WTC11 (cell line): ENCODE measurements around the gene CCNL1. TPM values are rescaled to one million over a fixed set of nuclear protein-coding genes. Genes with fewer than 3 reads are reported as not detected.

ENCODE experiments used
- ATAC-seq: fragments of 200-7000 bp; cut with Tn5 transposase; 2 replicates; pipeline ENCODE4 v1.10.0; 2021; ENCODE audit warnings: mild to moderate bottlenecking, moderate library complexity
- CTCF ChIA-PET: fragments of 300-600 bp; sonication (Branson Sonifier 250); formaldehyde crosslinking; loops from one replicate; lab custom pipeline; 2021; ENCODE audit warnings: antibody characterized with exemption; lab: Charles Lee
- POLR2A ChIA-PET: fragments of 350-600 bp; sonication (Branson Sonifier 250); formaldehyde crosslinking; loops from one replicate; lab custom pipeline; 2021; ENCODE audit warnings: antibody characterized with exemption; lab: Charles Lee
- DNase-seq: peaks from one replicate; pipeline ENCODE4 v3.0.0; 2021; ENCODE audit warnings: low spot score
- H3K27ac Mint-ChIP-seq: 2 replicates; pipeline ENCODE4 v1.8.0; 2021; ENCODE audit warnings: mixed read lengths
- H3K27me3 Mint-ChIP-seq: 2 replicates; pipeline ENCODE4 v1.8.0; 2021; ENCODE audit warnings: low read depth, mild to moderate bottlenecking, moderate library complexity, mixed read lengths
- H3K36me3 Mint-ChIP-seq: 2 replicates; pipeline ENCODE4 v1.8.0; 2021; ENCODE audit warnings: mixed read lengths
- H3K4me1 Mint-ChIP-seq: 2 replicates; pipeline ENCODE4 v1.8.0; 2022; ENCODE audit warnings: mixed read lengths
- H3K4me3 Mint-ChIP-seq: 2 replicates; pipeline ENCODE4 v1.8.0; 2021; ENCODE audit warnings: mild to moderate bottlenecking, moderate library complexity, mixed read lengths
- H3K9me3 Mint-ChIP-seq: 2 replicates; pipeline ENCODE4 v1.8.0; 2021; ENCODE audit warnings: mixed read lengths
- EMX1 ChIP-seq: fragments of 250-450 bp; sonication (Bioruptor Pico); IDR thresholded peaks from 2 replicates; pipeline ENCODE4 v1.8.0; 2021; ENCODE audit warnings: mild to moderate bottlenecking
- FOXP4 ChIP-seq: sonication (generic); formaldehyde crosslinking; IDR thresholded peaks from 2 replicates; pipeline ENCODE4 v1.8.0; 2022; ENCODE audit warnings: mild to moderate bottlenecking, missing genetic modification reagents
- HMGXB4 ChIP-seq: sonication (generic); formaldehyde crosslinking; IDR thresholded peaks from 2 replicates; pipeline ENCODE4 v1.8.1; 2023; ENCODE audit warnings: mild to moderate bottlenecking, moderate library complexity, missing genetic modification reagents
- JAZF1 ChIP-seq: fragments of 250-450 bp; sonication (Bioruptor Pico); IDR thresholded peaks from 2 replicates; pipeline ENCODE4 v1.9.0; 2021; ENCODE audit warnings: moderate library complexity, mild to moderate bottlenecking, inconsistent platforms
- JUN ChIP-seq: sonication (generic); formaldehyde crosslinking; IDR thresholded peaks from 2 replicates; pipeline ENCODE4 v1.8.0; 2023; ENCODE audit warnings: mild to moderate bottlenecking, missing genetic modification reagents
- PREB ChIP-seq: sonication (generic); formaldehyde crosslinking; IDR thresholded peaks from 2 replicates; pipeline ENCODE4 v1.8.1; 2022; ENCODE audit warnings: mild to moderate bottlenecking, missing genetic modification reagents, moderate library complexity, borderline replicate concordance
- PRRX2 ChIP-seq: fragments of 250-450 bp; sonication (Bioruptor Pico); IDR thresholded peaks from 2 replicates; pipeline ENCODE4 v1.8.0; 2021; ENCODE audit warnings: mild to moderate bottlenecking
- RELA ChIP-seq: sonication (generic); formaldehyde crosslinking; IDR thresholded peaks from 2 replicates; pipeline ENCODE4 v1.8.1; 2022; ENCODE audit warnings: missing genetic modification reagents, mild to moderate bottlenecking, borderline replicate concordance
- SMAD4 ChIP-seq: sonication (generic); formaldehyde crosslinking; IDR thresholded peaks from 2 replicates; pipeline ENCODE4 v1.8.0; 2022; ENCODE audit warnings: mild to moderate bottlenecking, missing genetic modification reagents
- SP1 ChIP-seq: sonication (generic); formaldehyde crosslinking; conservative IDR thresholded peaks from 2 replicates; pipeline ENCODE4 v1.8.1; 2022; ENCODE audit warnings: missing genetic modification reagents
- TCF7 ChIP-seq: sonication (generic); formaldehyde crosslinking; IDR thresholded peaks from 2 replicates; pipeline ENCODE4 v1.8.0; 2022; ENCODE audit warnings: mild to moderate bottlenecking, low read depth, missing genetic modification reagents, moderate library complexity
- TP53 ChIP-seq: sonication (generic); formaldehyde crosslinking; IDR thresholded peaks from 2 replicates; pipeline ENCODE4 v1.8.1; 2023; ENCODE audit warnings: mild to moderate bottlenecking, missing genetic modification reagents
- ZBTB21 ChIP-seq: sonication (generic); formaldehyde crosslinking; IDR thresholded peaks from 2 replicates; pipeline ENCODE4 v1.8.1; 2023; ENCODE audit warnings: mild to moderate bottlenecking, missing genetic modification reagents, borderline replicate concordance
- ZNF219 ChIP-seq: sonication (generic); formaldehyde crosslinking; IDR thresholded peaks from 2 replicates; pipeline ENCODE4 v1.8.0; 2023; ENCODE audit warnings: missing genetic modification reagents, mild to moderate bottlenecking, borderline replicate concordance
- ZNF317 ChIP-seq: sonication (generic); formaldehyde crosslinking; IDR thresholded peaks from 2 replicates; pipeline ENCODE4 v1.8.1; 2023; ENCODE audit warnings: low read depth, mild to moderate bottlenecking, moderate library complexity, missing genetic modification reagents, borderline replicate concordance
- ZNF512 ChIP-seq: sonication (generic); formaldehyde crosslinking; IDR thresholded peaks from 2 replicates; pipeline ENCODE4 v1.8.1; 2022; ENCODE audit warnings: missing genetic modification reagents, borderline replicate concordance
- total RNA-seq: library from RNA; stranded (reverse); gene quantifications from 3 replicates; pipeline ENCODE4 v1.2.3, GENCODE V29; 2021
- TF ChIP-seq, protein P1 (sequence below): sonication (generic); formaldehyde crosslinking; IDR thresholded peaks from 2 replicates; pipeline ENCODE4 v1.8.0; 2023; ENCODE audit warnings: missing genetic modification reagents, mild to moderate bottlenecking, borderline replicate concordance

The CCNL1 gene
- total RNA-seq, 1 experiment from 2014 or later = 79.6 TPM

GRCh38 chr3:157123621-157124020 lies 36.3 kb downstream of the CCNL1 start:
- H3K36me3 Mint-ChIP-seq = no peaks in the 10 kb centered on the region
- no peaks in the 10 kb centered on the region for H3K9me3 Mint-ChIP-seq
- no peaks in the 10 kb centered on the region; the same call in 1 of the 2 replicates for H3K27me3 Mint-ChIP-seq
- CTCF ChIA-PET = interaction anchor here (0.6 kb wide), 1 partner anchor 110 kb away, joined by 6 read pairs; no protein-coding TSS in a partner anchor
- peaks cover 1% of the 10 kb centered on the region for H3K4me1 Mint-ChIP-seq
- POLR2A ChIA-PET = no interaction called here
- no peak for ATAC-seq
- no peak overlapping the region for H3K4me3 Mint-ChIP-seq
- H3K27ac Mint-ChIP-seq = no peak overlapping the region
- TF ChIP-seq EMX1 (CRISPR knock-in tag) = no peak
- TF ChIP-seq, protein P1, sequence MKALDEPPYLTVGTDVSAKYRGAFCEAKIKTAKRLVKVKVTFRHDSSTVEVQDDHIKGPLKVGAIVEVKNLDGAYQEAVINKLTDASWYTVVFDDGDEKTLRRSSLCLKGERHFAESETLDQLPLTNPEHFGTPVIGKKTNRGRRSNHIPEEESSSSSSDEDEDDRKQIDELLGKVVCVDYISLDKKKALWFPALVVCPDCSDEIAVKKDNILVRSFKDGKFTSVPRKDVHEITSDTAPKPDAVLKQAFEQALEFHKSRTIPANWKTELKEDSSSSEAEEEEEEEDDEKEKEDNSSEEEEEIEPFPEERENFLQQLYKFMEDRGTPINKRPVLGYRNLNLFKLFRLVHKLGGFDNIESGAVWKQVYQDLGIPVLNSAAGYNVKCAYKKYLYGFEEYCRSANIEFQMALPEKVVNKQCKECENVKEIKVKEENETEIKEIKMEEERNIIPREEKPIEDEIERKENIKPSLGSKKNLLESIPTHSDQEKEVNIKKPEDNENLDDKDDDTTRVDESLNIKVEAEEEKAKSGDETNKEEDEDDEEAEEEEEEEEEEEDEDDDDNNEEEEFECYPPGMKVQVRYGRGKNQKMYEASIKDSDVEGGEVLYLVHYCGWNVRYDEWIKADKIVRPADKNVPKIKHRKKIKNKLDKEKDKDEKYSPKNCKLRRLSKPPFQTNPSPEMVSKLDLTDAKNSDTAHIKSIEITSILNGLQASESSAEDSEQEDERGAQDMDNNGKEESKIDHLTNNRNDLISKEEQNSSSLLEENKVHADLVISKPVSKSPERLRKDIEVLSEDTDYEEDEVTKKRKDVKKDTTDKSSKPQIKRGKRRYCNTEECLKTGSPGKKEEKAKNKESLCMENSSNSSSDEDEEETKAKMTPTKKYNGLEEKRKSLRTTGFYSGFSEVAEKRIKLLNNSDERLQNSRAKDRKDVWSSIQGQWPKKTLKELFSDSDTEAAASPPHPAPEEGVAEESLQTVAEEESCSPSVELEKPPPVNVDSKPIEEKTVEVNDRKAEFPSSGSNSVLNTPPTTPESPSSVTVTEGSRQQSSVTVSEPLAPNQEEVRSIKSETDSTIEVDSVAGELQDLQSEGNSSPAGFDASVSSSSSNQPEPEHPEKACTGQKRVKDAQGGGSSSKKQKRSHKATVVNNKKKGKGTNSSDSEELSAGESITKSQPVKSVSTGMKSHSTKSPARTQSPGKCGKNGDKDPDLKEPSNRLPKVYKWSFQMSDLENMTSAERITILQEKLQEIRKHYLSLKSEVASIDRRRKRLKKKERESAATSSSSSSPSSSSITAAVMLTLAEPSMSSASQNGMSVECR (CRISPR knock-in tag) = no peak
- TF ChIP-seq ZNF512 (CRISPR knock-in tag) = no peak
- TF ChIP-seq JAZF1 (CRISPR knock-in tag) = no peak
- TF ChIP-seq PREB (CRISPR knock-in tag) = no peak
- no peak for TF ChIP-seq HMGXB4 (CRISPR knock-in tag)
- no peak for TF ChIP-seq FOXP4 (CRISPR knock-in tag)
- TF ChIP-seq ZNF317 (CRISPR knock-in tag) = no peak
- no peak for TF ChIP-seq PRRX2 (CRISPR knock-in tag)
- DNase-seq = no peak

DNA sequence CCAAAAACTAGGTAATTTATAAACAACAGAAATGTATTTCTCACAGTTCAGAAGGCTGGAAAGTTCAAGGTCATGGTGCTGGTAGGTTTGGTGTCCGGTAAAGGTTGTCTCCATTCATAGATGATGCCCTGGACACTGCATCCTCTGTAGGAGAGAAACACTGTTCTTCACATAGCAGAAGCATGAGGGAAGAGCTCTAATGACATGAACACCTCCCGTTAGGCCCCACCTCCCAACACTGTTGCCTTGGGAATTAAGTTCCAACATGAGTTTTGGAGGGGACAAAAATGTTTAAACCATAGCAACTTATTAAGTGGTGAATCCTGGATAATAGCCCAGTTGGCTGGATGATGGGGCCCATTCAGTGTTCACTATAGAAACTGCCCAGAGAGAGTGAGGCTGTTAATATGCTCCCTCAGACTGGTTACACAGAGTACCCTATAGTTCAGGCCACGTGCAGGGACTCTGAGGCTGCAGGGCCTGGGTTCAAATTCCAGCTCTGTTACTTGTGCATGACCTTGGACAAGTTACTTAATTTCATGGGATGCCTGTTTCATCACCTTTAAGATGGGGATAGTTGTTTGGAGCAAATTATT lies 37.0 kb downstream of the CCNL1 start:
- H3K9me3 Mint-ChIP-seq = no peaks in the 10 kb centered on the region
- ChIA-PET CTCF (no interaction called here), POLR2A (no interaction called here)
- H3K4me1 Mint-ChIP-seq = no peaks in the 10 kb centered on the region
- H3K27me3 Mint-ChIP-seq = no peaks in the 10 kb centered on the region
- ATAC-seq (no peak), DNase-seq (no peak)
- H3K27ac Mint-ChIP-seq = no peak overlapping the region
- no peaks in the 10 kb centered on the region for H3K36me3 Mint-ChIP-seq
- TF ChIP-seq SP1 (CRISPR knock-in tag) = no peak
- no peak for TF ChIP-seq ZNF219 (CRISPR knock-in tag)
- no peak for TF ChIP-seq TCF7 (CRISPR knock-in tag)
- TF ChIP-seq EMX1 (CRISPR knock-in tag) = no peak
- TF ChIP-seq ZBTB21 (CRISPR knock-in tag) = no peak
- no peak for TF ChIP-seq RELA
- no peak for TF ChIP-seq JUN (CRISPR knock-in tag)
- no peak for TF ChIP-seq SMAD4 (CRISPR knock-in tag)
- no peak for TF ChIP-seq TP53 (CRISPR knock-in tag)
- no peak overlapping the region for H3K4me3 Mint-ChIP-seq
